Fibroblast of upper back skin (primary cell): ENCODE measurements around the gene POGZ.

ENCODE experiments used
- DNase-seq: peaks from one replicate; pipeline ENCODE4 v3.0.0-alpha.2; 2013

Gene POGZ

DNA sequence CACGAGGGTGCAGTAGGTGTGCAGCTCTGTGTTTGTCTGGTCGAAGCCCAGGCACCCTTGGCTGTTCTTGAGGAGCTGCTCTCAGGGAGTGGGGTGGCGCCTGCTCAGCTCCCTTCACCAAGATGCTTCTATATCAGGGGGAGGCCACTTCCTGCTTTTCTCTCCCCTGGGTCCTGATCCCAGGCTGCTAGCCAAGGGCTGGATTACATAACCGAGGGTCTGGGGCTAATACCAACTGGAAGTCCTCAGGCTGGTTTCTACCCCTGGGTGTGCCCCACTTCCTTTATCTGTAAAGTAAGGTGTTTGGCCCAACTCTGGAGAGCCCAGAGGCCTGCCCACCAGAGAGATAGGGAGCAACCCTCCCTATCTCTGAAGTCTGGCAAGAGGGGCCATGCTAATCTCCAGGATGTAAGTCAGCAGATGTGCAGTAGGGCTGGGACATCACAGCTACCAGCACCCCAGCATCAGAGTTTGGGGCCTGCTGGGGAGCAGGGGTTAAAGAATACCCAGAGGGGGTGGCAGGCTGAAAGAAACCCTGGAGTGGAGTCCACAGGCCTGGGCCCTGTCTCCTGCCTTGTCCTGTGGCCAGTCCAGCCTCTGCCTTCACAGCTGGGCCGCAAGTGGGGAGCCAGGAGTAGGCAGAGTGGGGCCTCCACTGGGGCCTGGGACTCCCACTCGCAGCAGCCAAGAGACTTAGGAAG lies 88.9 kb downstream of the POGZ start:
- DNase-seq: peak; percentile 10

DNA sequence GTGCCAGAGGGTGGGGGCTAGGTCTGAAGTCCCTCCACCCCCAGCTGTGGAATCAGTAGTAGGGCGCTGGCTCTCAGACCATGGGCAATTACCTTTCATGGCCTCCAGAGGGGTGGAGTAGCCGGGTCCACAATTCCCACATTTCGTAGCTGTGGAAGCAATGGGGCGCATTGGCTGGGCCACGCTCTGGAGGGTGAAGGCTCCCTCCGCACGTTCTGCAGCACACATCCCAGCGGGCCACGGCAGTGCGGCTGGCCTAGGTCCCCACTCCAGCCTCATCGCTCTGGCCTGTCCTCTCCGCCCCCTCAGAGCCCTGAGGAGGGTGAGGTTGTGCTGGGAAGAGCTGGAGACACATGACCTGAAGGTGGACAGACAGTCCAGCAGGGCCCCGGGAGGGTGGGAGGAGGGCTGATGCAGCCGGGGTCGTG lies 89.7 kb downstream of the POGZ start:
- DNase-seq: no peak

DNA sequence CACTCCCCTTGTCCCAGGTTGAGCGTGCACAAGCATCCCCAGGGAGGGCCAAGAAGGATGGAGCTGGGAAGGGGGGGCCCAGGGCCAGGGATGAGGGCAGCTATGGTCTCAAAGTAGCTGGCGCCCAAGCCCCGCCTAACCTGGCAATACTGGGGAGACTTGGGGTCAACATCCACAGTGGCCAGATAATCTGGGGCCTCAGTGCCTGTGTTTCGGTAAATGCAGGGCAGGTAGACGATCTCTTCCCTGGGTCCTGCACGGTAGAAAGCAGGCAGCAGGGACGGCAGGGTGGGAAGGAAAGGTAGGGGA lies 90.0 kb downstream of the POGZ start:
- no peak for DNase-seq

DNA sequence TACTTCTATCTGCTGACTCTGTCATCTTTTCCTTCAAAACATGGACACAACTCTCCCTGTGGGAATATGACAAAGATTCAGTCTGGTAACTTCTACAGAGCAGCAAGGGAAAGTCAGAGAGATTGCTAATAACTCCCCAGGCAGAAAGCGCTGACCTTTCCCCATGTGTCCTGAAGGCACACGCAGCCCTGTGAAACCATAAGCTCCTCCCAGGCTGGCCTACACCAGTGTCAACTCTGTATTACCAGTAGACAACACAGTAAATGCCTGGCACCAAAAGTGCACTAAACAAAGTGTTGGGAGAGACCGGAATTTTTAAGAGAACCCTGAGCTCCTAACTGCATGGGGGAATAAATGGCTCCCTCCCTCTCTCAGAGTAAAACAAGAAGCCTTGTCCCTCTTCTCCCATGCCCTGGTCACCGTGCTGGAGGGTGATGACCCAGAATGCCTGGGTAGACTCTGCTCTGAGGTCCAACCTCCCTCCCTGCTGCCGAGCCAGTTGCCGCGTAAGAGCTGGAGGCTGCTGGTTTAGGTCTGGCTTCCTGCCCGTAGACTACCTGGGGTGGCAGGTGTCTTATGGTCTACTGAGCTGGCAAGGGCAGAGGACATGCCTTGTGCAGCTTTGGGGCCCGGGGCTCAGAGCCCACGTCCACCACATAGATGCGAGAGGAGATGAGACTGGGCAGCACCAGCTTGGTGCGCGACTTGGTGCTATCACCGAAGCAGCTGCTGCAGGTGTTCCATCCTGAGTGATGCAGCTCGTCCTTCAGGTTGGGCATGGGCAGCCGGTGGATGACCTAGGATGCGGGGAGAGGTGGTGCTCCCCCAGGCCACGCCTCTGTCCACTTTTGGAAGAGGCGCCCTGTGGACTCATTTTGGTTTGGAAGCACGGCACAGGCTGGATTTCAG lies 90.6 kb downstream of the POGZ start:
- no peak for DNase-seq

DNA sequence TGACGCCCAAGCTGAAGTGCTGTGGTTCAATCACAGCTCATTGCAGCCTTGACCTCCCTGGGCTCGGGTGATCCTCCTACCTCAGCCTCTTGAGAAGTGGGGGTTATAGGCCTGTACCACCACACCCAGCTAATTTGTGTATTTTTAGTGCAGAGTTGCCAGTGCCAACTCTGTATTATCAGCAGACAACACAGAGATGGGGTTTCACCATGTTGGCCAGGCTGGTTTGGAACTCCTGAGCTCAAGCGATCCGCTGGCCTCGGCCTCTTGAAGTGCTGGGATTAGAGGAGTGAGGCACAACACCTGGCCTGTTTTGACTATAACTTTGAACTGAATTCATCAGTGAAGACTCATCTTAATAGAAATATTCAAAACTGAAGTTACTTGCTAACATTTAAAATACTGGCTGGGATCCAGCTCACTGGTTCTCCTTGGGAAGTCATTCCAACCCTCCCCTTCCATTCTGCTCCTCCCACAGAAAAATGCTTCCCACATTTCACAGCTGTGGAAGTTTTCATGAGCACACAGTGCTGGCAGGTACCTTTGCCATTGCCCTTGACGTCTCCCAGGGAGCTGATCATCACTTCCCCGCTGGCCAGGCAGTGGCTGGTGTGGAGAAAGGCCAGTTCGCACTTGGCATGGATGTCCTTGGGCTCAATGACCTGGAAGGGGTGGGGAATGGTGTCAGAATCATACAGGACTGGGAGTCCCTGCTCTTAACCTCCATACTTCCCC lies 91.5 kb downstream of the POGZ start:
- DNase-seq: no peak

DNA sequence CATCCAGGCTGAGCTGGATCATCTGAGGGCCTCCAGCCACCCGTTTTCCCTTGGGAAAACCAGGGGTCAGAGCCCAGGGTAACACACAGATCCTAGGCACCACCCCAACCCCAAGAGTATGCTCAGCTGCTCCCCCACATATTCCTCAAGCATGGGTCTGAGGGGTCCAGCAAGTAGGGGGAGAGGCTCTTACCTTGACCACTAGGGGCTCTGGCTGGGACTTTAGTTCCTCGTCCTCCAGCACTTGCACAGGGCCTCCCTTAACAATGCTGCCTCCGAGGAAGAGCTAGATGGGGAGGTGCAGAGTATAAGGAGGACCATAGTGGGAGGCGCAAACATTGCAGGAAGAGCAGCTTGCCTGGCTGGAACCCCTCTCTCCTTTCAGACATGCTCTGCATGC lies 94.3 kb downstream of the POGZ start:
- no peak for DNase-seq

DNA sequence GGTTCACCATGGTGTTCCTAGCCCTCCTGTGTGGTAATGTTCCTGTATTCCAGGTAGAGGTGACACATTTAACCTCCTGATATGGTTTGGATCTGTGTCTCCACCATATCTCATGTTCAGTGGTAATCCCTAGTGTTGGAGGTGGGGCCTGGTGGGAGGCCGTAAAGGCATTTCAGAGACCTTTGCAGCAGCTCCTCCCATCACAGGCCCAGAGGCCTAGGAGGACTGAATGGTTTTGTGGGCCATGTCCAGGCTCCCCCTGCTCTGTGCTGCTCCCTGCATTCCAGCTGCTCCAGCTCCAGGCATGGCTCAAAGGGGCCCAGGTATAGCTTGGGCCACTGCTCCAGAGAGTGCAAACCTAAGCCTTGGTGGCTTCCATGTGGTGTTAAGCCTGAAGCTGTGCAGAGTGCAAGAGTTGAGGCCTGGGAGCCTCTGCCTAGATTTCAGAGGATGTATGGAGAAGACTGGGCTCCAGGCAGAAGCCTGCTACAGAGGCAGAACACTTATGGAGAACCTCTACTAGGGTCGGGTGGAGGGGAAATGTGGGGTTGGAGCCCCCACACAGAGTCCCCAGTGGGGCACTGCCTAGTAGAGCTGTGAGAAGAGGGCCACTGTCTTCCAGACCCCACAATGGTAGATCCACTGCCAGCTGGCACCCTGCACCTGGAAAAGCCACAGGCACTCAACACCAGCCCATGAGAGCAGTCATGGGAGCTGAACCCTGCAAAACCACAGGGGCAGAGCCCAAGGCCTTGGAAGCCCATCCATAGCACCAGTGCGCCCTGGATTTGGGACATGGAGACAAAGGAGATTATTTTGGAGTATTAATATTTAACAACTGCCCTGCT lies 96.8 kb downstream of the POGZ start:
- DNase-seq: no peak

DNA sequence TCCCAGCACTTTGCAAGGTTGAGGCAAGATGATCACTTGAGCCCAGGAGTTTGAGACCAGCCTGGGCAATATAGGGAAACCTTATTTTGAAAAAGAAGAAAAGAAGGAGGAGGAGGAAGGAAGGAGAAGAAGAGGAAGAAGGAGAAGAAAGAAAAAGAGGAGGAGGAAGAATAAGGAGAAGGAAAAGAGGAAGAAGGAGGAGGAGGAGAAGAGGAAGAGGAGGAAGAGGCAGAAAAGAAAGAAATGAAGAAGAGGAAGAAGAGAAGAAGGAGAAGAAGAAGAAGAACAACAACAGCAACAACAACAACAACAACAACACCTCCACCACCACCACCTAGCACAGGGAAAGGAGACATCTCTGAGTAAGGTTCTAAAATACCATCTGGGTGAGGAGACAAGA lies 97.4 kb downstream of the POGZ start:
- no peak for DNase-seq

DNA sequence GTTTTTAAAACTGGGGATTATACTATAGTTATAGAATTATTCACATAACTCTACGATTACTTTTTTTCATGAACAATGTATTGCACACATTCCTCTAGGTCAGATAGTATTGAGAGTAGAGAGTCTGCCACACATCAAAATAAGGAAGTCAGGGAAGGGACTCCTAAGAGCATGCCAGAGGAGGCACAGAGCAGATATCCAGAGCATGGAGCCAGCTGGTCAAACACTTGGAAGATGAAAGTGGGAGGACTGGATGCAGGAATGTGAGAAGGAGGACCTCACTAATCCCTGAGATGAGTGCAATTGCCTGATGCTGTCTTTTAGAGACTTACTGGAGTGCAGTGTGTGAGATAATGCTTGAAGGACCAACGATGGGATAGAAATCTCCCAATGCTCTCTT lies 102.6 kb downstream of the POGZ start:
- no peak for DNase-seq
